Fibroblast of skin of right biceps (primary cell): ENCODE measurements around the gene IL13RA1.
"Not testable (repeated sequence)": the region's sequence is repeated elsewhere in the genome, so short reads cannot be mapped to it uniquely, and the experiment has no call there.

Source experiments
- DNase-seq: peaks from one replicate; pipeline ENCODE4 v3.0.0-alpha.2; 2013

Gene IL13RA1

DNA sequence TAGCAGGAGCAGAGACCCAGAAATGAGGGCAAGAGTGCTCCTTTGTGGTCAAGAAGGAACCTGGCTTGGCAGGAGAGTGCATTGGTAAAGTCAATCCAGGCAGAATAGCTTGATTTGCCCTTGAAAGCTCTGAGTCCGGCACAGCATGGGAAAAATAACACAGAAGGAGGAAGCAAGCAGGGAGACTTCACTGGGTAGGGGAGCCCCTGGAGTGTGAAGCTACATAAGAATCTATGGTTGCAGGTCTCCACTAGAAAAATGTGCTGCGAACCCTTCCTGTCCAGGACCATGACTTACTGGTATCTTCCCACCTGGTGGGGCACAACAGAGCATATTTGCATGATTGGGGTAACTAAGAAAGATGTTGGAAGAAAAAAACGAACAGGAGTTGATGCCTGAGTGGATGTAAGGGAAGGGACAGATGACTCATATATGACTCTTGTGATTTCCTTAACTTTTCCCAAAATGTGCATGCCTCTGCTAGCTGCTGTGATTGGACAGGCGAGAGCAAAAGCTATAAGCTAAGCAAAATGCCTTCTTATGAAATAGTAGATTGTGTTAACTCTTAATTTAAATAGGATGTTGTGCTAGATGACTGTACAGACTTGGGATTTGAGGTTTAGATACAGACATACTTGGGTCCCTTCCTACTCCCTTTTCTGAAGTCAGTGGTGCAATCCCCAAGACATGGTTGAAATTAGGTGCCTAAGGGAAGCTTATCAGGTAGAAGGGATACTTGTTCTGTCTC, 3.3 kb downstream of the IL13RA1 start:
- peak; percentile 91 for DNase-seq

DNA sequence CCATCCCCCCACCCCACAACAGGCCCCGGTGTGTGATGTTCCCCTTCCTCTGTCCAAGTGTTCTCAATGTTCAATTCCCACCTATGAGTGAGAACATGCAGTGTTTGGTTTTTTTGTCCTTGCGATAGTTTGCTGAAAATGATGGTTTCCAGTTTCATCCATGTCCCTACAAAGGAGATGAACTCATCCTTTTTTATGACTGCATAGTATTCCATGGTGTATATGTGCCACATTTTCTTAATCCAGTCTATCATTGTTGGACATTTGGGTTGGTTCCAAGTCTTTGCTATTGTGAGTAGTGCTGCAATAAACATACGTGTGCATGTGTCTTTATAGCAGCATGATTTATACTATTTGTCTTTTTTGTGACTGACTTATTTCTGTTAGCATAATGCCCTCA, 5.1 kb downstream of the IL13RA1 start:
- DNase-seq: not testable (repeated sequence)

DNA sequence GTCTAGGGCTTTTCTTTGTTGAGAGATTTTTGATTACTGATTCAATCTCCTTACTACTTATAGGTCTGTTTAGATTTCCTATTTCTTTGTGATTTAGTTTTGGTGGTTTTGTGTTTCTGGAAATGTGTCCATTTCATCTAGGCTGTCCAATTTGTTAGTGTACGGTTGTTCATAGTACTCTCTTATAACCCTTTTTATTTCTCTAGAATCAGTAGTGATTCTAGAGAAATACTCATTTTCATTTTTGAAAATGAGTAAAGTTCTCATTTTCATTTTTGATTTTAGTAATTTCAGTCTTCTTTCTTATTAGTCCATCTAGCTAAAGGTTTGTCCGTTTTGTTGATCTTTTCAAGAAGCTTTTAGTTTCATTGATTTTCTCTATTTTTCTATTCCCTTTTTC, 7.5 kb downstream of the IL13RA1 start:
- no peak for DNase-seq

DNA sequence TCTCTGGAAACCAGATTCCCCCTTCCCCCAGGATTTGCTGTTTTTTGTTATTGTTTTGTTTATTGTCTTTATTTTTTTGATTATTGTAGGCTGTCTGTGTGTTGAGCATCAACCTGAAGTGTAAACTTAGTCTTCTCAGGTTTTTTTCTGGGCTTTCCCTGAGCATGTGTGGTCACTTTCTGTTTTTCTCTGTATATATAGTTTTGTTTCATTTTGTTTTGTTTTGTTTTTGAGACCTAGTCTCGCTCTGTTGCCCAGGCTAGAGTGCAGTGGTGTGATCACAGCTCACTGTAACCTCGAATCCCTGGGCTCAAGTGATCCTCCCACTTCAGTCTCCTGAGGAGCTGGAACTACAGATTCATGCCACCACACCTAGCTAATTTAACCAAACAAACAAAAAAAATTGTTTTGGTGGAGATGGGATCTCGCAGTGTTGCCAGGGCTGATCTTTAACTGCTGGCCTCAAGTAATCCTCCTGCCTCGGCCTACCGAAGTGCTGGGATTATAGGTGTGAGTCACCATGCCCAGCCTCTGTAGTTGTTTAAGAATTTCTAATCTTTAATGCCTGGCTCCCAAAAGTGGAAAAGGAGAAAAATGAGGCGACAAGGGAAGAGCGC, 9.1 kb downstream of the IL13RA1 start:
- DNase-seq: no peak

DNA sequence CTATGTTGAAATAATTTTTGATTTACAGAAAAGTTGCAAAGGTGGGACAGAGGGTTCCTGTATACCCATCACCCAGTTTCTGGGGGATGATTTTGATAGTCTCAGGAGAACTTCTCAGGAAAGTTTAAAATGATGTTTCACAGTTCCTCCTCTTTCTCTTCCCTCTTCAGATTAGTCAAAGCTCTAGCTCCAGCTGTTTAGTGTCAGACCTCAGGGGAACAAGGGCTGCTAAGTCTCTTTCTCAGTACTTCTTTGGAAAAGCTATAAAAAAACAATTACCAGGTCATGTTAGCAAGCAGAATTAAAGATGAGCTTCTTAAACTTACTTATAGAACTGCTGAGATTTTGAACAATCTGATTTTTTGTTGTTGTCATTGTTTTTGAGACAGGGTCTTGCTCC, 12.2 kb downstream of the IL13RA1 start:
- DNase-seq: no peak

DNA sequence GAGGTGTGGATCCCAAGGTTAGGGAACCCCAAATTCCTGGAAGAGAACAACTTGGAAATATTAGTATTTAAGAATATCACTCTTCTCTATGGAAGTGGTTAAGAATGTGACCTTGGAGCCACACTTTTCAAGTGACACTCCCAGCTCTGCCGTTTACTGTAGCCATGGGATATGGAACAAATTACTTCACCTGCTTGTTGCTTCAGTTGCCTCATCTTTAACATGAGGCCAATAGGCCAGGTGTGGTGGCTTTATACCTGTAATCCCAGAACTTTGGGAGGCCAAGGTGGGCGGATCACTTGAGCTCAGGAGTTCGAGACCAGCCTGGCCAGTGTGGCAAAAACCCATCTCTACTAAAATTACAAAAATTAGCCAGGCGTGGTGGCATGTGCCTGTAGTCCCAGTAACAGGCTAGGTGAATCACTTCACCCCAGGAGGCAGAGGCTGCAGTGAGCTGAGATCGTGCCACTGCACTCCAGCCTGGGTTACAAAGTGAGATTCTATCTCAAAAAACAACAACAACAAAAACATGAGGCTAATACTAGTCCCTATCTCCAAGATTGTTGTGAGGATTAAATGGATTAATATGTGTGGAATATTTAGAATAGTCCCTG, 13.0 kb downstream of the IL13RA1 start:
- no peak for DNase-seq

DNA sequence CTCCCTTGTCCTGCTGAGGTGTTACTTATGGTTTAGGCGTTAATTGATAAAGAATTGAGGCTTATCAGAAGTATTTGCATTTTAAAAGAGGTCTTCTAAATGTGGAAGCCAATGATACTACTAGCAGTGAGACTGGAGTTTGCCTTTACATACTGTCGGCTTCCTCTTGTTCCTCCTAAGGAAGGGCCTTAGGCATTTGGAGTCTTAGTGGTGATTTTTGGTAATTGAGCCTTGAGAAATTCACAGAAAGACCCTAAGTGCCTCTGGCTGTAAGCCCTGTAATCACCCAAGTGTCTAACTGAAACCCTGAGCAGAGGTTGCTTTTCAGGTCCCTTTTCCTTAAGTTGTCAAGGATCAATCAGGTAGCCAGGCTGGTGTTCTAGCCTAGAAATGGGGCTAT, 14.8 kb downstream of the IL13RA1 start:
- no peak for DNase-seq

DNA sequence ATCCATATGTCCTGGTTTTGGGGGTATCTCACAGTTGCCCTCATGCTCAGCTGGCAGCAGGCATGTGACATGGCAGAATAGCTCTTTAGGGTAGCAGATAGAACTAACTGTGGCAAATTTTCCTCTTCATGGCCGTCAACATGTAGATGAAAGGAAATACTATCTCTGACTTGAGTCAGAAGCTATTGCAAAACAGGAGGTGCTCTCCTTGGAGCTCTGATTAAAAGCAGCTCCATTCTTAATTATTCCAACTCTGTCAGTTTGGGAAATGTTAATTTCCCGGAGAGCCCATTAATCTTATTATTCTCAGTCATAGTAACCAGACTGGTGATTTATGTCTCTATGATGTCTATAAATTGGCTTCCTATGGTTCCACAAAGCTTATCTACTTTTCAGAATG, 18.2 kb downstream of the IL13RA1 start:
- DNase-seq: peak; percentile 39

DNA sequence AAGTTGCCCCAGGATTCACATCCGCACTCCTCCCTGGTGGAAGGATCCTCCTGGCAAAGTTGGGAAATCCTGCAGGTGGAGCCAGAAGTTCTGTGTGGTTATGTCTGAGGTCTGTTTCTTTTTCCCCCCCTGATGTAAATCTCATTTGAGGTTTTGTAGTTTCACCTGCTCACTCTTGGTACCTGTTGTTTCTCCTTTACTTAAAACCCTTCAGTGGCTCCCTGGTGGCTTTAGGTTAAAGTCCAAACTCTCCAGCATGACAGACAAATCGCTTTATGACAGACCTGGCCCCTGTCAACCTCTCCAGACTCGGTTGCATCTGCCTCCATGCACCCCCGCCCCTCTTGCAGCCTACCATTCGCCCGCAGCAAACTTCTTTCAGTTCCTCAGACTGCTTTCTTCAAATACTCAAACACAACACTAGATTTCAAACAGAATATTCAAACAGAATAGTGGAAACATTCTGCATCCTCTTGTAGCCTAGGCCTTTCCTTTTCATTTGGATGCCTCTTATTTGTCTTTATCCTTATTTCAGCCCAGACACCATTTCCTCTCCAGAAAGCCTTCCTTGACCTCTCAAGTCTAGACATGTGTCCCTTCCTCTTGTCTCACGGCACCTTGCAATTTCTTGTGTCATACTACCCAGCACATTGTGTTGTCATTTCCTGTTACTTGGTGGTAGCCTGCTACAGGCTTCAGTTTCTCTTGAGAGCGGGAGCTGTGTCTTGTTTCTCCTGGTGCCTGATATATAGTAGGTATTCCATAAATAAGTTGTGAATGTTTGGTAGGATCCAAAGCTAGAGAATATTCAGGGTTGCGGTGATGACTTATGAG, 24.8 kb downstream of the IL13RA1 start:
- DNase-seq: no peak

DNA sequence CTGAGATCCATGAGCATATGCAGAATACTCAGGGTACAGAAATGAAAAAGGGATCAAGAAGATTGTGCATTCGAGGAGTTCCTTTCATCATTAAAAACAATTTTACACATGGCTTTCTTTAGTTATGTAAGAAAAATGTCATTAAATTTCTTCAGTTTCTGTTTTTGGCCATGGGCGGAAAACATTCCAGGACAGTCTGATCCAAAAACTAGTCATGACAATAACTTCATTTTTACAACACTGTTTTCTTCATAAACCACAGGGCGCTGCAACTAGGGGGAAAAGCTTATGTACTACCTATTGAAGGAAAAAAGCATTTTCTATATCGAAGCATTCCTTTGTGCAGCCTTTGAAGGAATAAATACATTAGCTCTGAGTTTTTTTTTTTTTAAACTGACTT, 28.2 kb downstream of the IL13RA1 start:
- no peak for DNase-seq

DNA sequence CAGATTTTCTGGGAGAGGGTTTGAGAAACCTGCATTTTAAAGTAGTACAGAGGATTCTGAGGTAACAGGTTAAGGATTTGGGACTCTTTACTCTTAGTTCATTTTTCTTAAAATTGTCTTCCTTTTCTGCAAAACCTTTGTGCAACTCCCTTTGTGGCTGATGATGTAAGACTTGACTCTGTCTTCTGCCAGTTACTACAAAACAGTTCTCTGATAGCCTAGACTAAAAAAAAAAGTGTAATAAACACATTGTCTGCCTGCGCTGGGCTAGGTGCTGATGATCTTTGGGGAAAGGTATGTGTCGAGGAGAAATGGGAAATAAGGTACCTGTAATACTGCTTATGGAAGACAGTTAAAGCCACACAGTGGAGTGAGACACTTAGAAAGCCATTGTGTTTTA, 28.7 kb downstream of the IL13RA1 start:
- no peak for DNase-seq

DNA sequence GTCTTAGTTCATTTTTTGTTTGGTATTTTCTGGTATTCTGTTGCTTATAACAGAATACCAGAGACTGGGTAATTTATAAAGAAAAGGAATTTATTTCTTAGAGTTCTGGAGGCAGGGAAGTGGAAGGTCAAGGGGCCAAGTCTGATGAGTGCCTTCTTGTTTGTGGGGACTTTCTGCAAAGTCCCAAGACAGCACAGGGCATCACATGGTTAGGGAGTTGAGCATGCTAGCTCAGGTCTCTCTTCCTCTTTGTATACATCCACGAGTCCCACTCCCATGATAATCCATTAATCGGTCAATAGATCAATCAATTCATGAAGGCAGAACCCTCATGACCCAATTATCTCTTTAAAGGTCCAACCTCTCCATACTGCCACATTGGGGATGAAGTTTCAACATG, 31.1 kb downstream of the IL13RA1 start:
- no peak for DNase-seq

DNA sequence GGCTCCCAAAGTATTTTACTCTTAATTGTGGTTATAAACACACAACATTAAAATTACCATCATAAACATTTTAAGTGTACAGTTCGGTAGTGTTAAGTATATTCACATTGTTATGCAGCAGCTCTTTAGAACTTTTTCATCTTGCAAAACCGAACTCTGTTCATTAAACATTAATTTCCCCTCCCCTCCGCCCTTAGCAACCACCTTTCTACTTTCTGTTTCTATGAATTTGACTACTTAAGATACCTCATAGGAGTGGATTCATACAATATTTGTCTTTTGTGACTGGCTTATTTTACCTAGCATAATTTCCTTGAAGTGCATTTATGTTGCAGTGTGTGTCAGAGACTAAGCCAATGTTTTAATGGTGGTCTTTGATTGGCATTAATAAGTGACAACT, 32.6 kb downstream of the IL13RA1 start:
- no peak for DNase-seq

DNA sequence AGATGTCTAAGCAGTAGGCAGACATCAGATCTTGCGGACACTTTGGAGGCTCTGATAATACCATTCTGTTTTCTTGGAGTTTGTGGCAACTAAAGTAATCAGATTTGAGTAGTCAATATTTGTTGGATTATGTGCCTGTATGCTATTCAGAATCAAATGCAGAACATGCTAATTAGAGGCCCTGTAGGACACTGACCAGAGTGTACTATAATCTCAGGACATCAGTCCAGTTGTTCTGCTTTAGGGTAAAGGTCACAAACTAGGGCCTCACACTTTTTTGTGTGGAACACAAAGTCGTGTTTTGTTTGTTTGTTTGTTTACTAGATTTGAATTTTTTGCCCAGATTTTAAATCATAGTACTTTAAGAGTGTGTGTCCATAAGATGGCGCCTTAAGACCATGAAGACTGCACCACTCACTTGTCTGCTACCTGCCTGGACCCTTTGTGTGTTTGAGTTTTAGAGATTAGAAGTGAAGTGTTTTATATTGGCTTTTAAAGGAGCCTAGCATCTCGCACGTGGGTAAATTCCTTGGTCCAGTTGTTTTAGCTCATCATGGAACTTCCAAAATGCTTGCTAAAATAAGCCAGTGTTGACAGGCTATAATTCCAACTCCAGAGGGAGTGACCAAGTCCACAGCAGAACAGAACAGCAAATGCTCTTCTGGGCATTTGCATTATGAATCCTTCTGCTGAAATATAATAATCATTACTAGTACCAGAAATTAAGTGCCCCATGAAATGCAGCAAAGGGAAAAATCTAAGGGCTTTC, 34.7 kb downstream of the IL13RA1 start:
- no peak for DNase-seq

DNA sequence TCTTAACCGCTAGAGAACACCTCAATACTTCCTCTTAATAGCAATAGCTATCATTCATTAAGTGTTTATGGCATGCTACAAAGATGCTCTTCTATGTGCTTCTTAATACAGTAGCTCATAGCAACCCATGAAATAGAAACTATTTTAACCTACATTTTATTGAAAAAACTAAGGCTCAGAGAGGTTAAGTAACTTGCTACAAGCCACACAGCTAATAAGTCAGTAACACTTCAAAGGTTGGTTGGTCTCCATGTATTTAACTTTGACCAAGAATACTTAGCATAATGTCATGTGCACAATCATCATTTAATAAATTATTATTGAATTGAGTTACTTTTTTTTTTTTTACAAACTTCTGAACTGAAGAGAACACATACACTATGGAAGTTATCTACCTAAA, 36.1 kb downstream of the IL13RA1 start:
- DNase-seq: no peak

DNA sequence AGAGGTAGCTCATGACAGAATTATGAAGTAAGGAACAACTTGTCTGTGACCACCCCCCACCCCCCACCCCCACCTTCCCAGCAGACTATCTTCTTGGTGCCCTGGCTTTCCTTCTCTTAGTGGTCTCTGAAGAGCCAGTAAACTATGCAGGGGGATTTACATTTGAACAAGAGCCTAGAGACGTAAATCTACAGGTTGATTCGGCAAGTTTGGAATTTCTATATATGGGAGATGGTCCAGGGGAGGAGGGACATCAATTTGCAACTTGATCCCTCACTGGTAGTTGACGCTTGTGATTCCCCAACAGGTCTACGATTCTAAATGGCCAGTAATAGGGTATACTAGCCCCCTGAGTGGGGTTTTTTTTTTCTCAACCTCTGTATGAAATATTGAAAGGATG, 36.7 kb downstream of the IL13RA1 start:
- no peak for DNase-seq

DNA sequence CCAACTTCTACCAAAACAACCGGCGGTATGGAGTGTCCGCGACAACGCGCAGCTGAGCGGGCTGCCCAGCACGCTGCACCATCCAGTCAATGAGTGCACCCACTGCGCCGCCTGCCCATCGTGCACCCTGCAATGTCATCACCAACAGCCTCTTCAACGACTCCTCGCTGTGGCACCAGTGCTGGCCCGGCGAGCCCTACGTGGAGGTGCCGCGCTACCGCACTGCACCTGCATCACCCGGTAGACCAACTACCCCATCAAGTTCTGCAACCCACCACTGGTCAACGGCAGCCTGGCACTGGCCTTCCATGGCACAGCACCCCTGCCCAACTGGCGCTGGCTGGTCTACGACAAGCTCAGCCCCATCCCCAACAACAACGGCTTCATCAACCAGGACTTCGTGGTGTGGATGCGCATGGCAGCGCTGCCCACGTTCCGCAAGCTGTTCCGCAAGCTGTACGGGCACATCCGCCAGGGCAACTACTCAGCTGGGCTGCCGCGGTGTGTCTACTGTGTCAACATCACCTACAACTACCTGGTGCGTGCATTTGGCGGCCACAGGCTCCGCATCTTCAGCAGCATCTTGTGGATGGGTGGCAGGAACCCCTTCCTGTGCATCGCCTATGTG, 42.8 kb downstream of the IL13RA1 start:
- no peak for DNase-seq

DNA sequence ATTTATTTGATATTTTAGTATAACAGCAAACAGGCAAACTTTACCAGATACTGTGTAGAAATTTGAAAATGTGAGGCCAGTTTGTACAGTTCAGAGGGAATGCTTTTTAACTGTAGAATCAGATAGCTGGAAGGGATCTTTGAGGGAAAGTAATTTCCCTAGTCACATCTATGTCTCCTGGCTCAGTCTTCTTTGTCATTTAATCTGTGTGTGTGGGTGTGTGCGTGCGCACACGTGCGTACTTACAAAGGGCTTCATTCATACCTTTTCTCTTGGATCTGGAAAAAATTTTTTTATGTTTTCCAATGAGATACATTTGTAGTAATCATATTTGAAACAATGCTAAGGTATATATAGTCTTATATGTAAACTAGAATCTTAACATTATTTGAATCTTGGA, 44.6 kb downstream of the IL13RA1 start:
- no peak for DNase-seq

DNA sequence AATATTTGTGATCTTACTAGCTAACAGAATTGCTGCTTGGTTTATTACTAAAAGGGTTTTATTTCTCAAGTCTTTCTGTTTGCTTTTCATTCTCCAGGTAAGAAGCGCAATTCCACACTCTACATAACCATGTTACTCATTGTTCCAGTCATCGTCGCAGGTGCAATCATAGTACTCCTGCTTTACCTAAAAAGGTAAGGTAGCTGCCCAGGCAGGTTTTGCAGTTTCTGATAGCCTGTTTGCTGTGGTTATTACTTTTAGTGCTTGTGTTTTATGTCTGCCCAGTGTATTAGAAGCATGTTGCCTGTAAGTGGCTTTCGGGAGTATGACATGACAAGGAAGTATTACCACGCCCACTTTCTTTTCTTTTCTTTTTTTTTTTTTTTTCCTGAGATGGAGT, 46.4 kb downstream of the IL13RA1 start:
- no peak for DNase-seq

DNA sequence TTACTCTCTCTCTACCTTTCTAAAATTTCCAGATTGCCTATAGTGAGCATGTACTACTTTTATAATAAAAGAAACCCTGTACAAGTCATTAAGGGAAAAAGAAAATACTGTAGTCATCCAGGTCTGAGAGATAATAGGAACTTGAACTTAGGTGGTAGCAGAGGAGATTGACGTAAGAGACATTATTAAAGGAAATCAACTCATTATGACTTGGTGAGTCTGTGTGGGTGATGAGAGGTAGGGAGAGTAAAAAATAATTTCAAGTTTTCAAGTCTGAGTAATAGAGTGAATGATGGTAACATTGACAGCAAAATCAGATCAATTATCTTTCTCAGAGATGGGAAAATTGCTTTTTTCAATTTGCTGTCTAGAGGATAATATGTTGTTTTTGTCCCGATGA, 52.2 kb downstream of the IL13RA1 start:
- DNase-seq: no peak

DNA sequence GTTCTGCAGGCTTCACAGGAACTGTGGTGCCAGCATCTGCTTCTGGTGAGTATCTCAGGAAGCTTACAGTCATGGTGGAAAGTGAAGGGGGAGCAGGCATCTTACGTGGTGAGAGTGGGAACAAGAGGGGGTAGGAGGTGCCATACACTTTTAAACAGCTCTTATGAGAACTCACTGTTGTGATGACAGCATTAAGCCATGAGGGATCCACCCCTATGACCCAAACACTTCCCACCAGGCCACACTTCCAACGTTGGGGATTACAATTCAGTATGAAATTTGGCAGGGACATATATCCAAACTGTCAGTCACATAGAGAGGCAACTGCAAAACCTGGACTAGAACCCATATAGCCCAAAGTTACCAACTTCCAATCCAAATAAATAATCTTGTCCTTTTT, 53.1 kb downstream of the IL13RA1 start:
- no peak for DNase-seq

DNA sequence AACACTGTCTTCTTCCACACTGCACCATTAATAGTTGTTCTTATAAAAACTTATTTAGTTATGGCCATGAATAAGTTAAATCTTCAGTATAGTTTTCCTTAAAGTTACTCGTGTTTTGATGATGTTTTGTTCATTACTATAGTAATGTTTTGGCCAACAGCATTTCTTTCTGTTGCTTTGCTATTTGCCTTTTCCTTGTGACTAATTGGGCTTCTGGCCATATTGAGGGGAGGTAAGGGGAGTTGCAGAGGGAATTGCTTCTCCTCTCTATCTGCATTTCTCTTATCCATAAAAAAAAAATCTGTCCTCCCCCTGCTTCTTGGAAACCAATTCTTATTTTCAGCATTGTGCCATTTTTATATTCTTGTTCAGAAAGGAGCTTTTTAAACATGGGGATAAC, 53.5 kb downstream of the IL13RA1 start:
- DNase-seq: peak; percentile 26
